K562 (cell line): ENCODE results near the gene FAIM. TPM values are rescaled to one million over a fixed set of nuclear protein-coding genes. Genes with fewer than 3 reads are reported as not detected.
A peak's percentile ranks its signal among the peaks of the same experiment; 100 is the strongest.

ENCODE experiments used
- BMI1 ChIP-seq: fragments of 150-350 bp; IDR thresholded peaks from 2 replicates; pipeline ENCODE4 v1.6.1; 2014; ENCODE audit warnings: low read length
- CEBPG ChIP-seq, 3 experiments: fragments of 200-800 bp in 1 of 3; sonication (Bioruptor generic) in 1 of 3; sonication (generic) in 1 of 3; formaldehyde crosslinking in 1 of 3; IDR thresholded peaks in 2 of 3; conservative IDR thresholded peaks in 1 of 3; 2 replicates each; pipeline versions ENCODE4 v1.6.1 to v1.8.0; 2016 to 2022; ENCODE audit warnings: missing compliant biosample characterization in 2 of 3, missing genetic modification characterization in 2 of 3, mild to moderate bottlenecking in 1 of 3, missing genetic modification reagents in 1 of 3
- EGR1 ChIP-seq: fragments of 450-650 bp; conservative IDR thresholded peaks from 2 replicates; pipeline ENCODE4 v1.6.1; 2017; ENCODE audit warnings: mild to moderate bottlenecking
- MYC ChIP-seq, 2 experiments: fragments of 250-450 bp in 1 of 2; sonication (Bioruptor Pico) in 1 of 2; IDR thresholded peaks; 2 replicates each; pipeline versions ENCODE4 v1.5.1 to v1.6.1; 2012 to 2021; ENCODE audit warnings: low read depth in 2 of 2, borderline replicate concordance in 1 of 2, improper control_type of control experiment in 1 of 2, low read length in 1 of 2, mild to moderate bottlenecking in 1 of 2, moderate library complexity in 1 of 2
- PCBP1 ChIP-seq: fragments of 200-400 bp; formaldehyde crosslinking; IDR thresholded peaks from 2 replicates; pipeline ENCODE4 v1.6.1; 2018; ENCODE audit warnings: mild to moderate bottlenecking, low read depth, low read length; ENCODE audit not compliant: poor library complexity, severe bottlenecking
- SAFB ChIP-seq: fragments of 200-400 bp; formaldehyde crosslinking; IDR thresholded peaks from 2 replicates; pipeline ENCODE4 v1.6.1; 2017; ENCODE audit warnings: low read depth, low read length, borderline replicate concordance
- TCF3 ChIP-seq: sonication (generic); formaldehyde crosslinking; IDR thresholded peaks from 2 replicates; pipeline ENCODE4 v1.4.0; 2020; ENCODE audit warnings: mild to moderate bottlenecking, missing genetic modification reagents
- ZNF507 ChIP-seq: conservative IDR thresholded peaks from 2 replicates; pipeline ENCODE4 v1.6.1; 2017; ENCODE audit warnings: missing genetic modification characterization, missing compliant biosample characterization
- polyA plus RNA-seq, 8 experiments: library from polyadenylated mRNA; depleted of rRNA in 4 of 8; stranded (reverse) in 5 of 8; unstranded in 3 of 8; fragments of >200 nt; fragmentation: Nextera tagmentation in 2 of 8; fragmentation: Illumina TruSeq in 1 of 8; extraction: Ambion mirVana in 2 of 8; extraction: Trizol in 1 of 8; gene quantifications; 2 replicates each; pipeline versions ENCODE4 v1.2.1 to v1.2.3, GENCODE V29; 2011 to 2014; ENCODE audit warnings: inconsistent platforms in 1 of 8, missing spikeins in 1 of 8
- total RNA-seq, 7 experiments: library from RNA; depleted of rRNA in 6 of 7; stranded (reverse); fragments of >200 nt in 6 of 7; fragmentation: Illumina TruSeq in 2 of 7; extraction: Trizol in 2 of 7; gene quantifications; 2 replicates each; pipeline versions ENCODE4 v1.2.1 to v1.2.3, GENCODE V29; 2011 to 2021; ENCODE audit warnings: low replicate concordance in 1 of 7
- TF ChIP-seq, protein P1 (sequence below), 2 experiments: IDR thresholded peaks; 2 replicates each; pipeline ENCODE4 v1.6.1; 2012; ENCODE audit warnings: improper control_type of control experiment in 2 of 2, low read depth in 2 of 2, low read length in 2 of 2, borderline replicate concordance in 1 of 2
- TF ChIP-seq, protein P2 (sequence below): fragments of 250-450 bp; sonication (Bioruptor Pico); IDR thresholded peaks from 2 replicates; pipeline ENCODE4 v1.5.0; 2021; ENCODE audit warnings: mild to moderate bottlenecking, moderate library complexity
- TF ChIP-seq, protein P3 (sequence below), 2 experiments: fragments of 200-800 bp in 1 of 2; sonication (Bioruptor generic) in 1 of 2; sonication (generic) in 1 of 2; formaldehyde crosslinking in 1 of 2; IDR thresholded peaks in 1 of 2; conservative IDR thresholded peaks in 1 of 2; 2 replicates each; pipeline versions ENCODE4 v1.5.0 to v1.6.1; 2016 to 2020; ENCODE audit warnings: missing compliant biosample characterization in 1 of 2, missing genetic modification characterization in 1 of 2, missing genetic modification reagents in 1 of 2

Gene FAIM
- total and polyA plus RNA-seq, 9 of the 15 experiments (the other 6 are each of a cell fraction or from before 2014, with no cell fraction given), result 2.5 to 7.9 (median 6.6) TPM

DNA sequence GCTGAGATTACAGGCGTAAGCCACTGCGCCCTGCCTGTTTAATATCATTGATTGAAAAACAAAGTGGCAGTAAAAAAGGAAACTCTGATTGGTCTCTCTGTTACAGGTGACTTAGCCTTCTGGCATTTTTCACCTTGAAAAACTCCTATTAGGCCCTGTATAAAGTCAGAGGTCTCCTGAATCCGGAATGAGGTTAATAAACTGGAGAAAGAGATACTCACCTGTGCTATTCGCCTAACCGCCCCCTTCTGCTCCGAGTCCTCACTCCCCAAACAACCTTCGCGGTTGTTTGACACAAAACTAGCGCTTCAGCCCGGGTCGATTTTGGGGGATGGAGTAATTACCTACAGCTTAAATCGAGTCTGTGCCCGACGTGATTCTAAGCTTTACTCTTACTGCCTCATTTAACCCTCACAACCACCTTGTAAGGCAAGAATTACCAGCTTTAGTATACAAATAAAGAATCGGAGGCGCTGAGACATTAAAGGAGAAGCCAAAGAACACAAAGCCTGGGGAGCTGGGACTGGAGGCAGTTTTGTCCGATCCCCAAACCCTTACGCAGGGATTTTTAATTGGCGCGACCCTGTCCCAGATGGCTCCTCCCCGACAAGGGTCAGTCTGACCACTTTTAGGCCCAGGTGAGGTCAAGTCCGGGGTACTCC is 15.0 kb upstream of the FAIM start (continued):
- TF ChIP-seq, protein P1, sequence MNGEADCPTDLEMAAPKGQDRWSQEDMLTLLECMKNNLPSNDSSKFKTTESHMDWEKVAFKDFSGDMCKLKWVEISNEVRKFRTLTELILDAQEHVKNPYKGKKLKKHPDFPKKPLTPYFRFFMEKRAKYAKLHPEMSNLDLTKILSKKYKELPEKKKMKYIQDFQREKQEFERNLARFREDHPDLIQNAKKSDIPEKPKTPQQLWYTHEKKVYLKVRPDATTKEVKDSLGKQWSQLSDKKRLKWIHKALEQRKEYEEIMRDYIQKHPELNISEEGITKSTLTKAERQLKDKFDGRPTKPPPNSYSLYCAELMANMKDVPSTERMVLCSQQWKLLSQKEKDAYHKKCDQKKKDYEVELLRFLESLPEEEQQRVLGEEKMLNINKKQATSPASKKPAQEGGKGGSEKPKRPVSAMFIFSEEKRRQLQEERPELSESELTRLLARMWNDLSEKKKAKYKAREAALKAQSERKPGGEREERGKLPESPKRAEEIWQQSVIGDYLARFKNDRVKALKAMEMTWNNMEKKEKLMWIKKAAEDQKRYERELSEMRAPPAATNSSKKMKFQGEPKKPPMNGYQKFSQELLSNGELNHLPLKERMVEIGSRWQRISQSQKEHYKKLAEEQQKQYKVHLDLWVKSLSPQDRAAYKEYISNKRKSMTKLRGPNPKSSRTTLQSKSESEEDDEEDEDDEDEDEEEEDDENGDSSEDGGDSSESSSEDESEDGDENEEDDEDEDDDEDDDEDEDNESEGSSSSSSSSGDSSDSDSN (IDR thresholded peaks at IDR 0.05; ENCODE audit: borderline replicate concordance in 1 of 2, low read depth in 2 of 2, low read length in 2 of 2), result 0 out of 4 replicates have a peak, but pooled peaks of 1 of the 2 experiments have one; percentile 37
- TF ChIP-seq CEBPG (CRISPR knock-in tag; IDR thresholded peaks at IDR 0.05), result 0 out of 2 replicates have a peak, but pooled peaks have one; percentile 4
- TF ChIP-seq CEBPG (tag; conservative IDR thresholded peaks at IDR 0.05 in 1 of 2, IDR thresholded peaks at IDR 0.05 in 1 of 2), result 0 out of 4 replicates have a peak, but pooled peaks of 1 of the 2 experiments have one; percentile 1
- TF ChIP-seq, protein P2, sequence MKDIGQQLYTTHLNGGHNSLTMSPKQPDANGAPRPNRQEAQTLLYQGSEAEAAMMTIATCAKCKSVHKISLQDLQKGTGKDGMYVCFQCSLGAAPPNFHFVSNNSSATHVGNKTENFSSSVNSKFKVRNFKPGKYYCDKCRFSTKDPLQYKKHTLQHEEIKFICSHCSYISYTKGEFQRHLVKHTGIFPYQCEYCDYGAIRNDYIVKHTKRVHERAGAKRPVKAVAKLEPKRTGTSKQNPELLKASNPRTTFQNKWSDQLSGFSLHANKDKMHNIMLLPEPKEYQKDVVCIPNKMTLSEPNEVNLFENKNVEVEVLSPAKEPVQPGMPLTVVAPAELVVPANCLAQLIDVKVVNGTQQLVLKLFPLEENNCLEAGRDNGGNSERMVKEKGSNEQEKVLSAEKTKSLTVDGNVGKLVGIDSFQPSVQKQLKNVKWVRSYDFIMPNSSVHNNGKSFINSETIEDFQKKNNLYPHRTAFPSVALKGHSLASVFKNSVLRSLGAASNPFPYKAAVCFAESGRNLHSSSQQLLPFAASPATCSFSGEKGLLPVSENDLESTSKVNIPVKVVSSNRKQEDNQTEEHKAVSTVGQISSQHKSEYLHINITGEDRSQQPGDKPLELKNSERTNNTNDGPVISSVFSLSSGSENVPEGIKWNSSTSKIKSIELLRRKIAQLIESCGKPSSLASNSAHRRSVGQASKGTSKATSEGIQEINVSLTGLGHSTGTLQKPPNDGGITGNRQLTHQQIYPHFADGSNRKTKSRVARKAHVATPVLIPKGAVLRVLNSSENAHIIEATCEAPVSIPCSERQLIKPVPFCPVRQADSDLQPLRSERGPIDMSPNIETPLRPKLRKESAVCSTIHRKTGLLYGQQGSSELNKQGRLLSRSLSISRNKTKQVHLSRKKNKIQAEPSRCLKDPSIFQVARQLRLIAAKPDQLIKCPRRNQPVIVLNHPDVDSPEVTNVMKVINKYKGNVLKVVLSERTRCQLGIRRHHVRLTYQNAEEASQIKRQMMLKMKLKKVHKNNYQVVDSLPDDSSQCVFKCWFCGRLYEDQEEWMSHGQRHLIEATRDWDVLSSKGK (CRISPR knock-in tag), result no peak
- TF ChIP-seq SAFB, result no peak
- TF ChIP-seq BMI1, result no peak; the same call in 1 of the 2 replicates
- TF ChIP-seq EGR1, result 0 out of 2 replicates have a peak, but pooled peaks have one; percentile 31
- TF ChIP-seq, protein P3, sequence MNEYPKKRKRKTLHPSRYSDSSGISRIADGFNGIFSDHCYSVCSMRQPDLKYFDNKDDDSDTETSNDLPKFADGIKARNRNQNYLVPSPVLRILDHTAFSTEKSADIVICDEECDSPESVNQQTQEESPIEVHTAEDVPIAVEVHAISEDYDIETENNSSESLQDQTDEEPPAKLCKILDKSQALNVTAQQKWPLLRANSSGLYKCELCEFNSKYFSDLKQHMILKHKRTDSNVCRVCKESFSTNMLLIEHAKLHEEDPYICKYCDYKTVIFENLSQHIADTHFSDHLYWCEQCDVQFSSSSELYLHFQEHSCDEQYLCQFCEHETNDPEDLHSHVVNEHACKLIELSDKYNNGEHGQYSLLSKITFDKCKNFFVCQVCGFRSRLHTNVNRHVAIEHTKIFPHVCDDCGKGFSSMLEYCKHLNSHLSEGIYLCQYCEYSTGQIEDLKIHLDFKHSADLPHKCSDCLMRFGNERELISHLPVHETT (CRISPR knock-in tag; conservative IDR thresholded peaks at IDR 0.05 in 1 of 2, IDR thresholded peaks at IDR 0.05 in 1 of 2), result peak in 1 of 2 experiments; percentile 61; a peak in 1 of 4 replicates
- TF ChIP-seq MYC (IDR thresholded peaks at IDR 0.05; ENCODE audit: low read depth, low read length), result no peak
- TF ChIP-seq MYC (CRISPR knock-in tag; IDR thresholded peaks at IDR 0.05; ENCODE audit: borderline replicate concordance, low read depth), result no peak
- no peak for TF ChIP-seq TCF3 (CRISPR knock-in tag)
- no peak for TF ChIP-seq PCBP1
- no peak for TF ChIP-seq ZNF507 (tag)
